Measurements from ENCODE around the gene VCAN. TPM values are rescaled to one million over a fixed set of nuclear protein-coding genes. Genes with fewer than 3 reads are reported as not detected.

The VCAN gene
- total RNA-seq, 1 experiment from 2014 or later: 0.72 TPM

- ATAC-seq: no peak
- TF ChIP-seq TCF7L2 (IDR thresholded peaks at IDR 0.05; ENCODE audit: low read depth, low read length): no peak
- TF ChIP-seq REST (IDR thresholded peaks at IDR 0.05; ENCODE audit: insufficient read depth in 1 of 2, low read depth in 2 of 2, low read length in 1 of 2): no peak
- no peak for TF ChIP-seq SIN3A (IDR thresholded peaks at IDR 0.05; ENCODE audit: borderline replicate concordance, insufficient read depth, low read depth, low read length)
- TF ChIP-seq POLR2AphosphoS5 (IDR thresholded peaks at IDR 0.05; ENCODE audit: low read depth, low read length): no peak
- no peak for TF ChIP-seq CTCF (IDR thresholded peaks at IDR 0.05)
- DNase-seq (ENCODE audit: low read depth, low spot score): no peak
- intact Hi-C loops (cut with micrococcal nuclease; ENCODE audit: unreplicated experiment) (no loop called here), in situ Hi-C loops (cut with HindIII; ENCODE audit: low pct_unique_long_range_greater_than_20kb, low sequenced_read_pairs) (no loop called here)
- H3K27ac ChIP-seq (ENCODE audit: low read length): no peak overlapping the region
- BruUV-seq (replicated peaks): no TSS peak
- CTCF ChIA-PET: no interaction called here
- no peaks in the 10 kb centered on the region for H3K4me1 ChIP-seq (ENCODE audit: control insufficient read depth, insufficient read depth, low read length)
- POLR2A ChIA-PET: interaction anchor here (0.7 kb wide), 1 partner anchor 319 kb away, joined by 5 read pairs; no protein-coding TSS in a partner anchor
- H3K36me3 ChIP-seq (ENCODE audit: control insufficient read depth, insufficient read depth, low read length): no peaks in the 10 kb centered on the region
- H3K9me3 ChIP-seq (ENCODE audit: control insufficient read depth, insufficient read depth, low read depth, low read length): no peaks in the 10 kb centered on the region
- no peak overlapping the region for H3K4me3 ChIP-seq (ENCODE audit: low read depth in 2 of 2, low read length in 2 of 2)
- peaks cover 8% of the 10 kb centered on the region for H3K27me3 ChIP-seq (ENCODE audit: control insufficient read depth, insufficient read depth, low read length)
Measured at GRCh38 chr5:83559118-83559785, 87.7 kb downstream of the VCAN start.

GRCh38 chr5:83562071-83562606, 90.6 kb downstream of the VCAN start:
- H3K4me1 ChIP-seq (ENCODE audit: control insufficient read depth, insufficient read depth, low read length): no peaks in the 10 kb centered on the region
- H3K9me3 ChIP-seq (ENCODE audit: control insufficient read depth, insufficient read depth, low read depth, low read length): no peaks in the 10 kb centered on the region
- H3K4me3 ChIP-seq (ENCODE audit: low read depth in 2 of 2, low read length in 2 of 2): no peak overlapping the region
- in situ Hi-C loops (cut with HindIII; ENCODE audit: low pct_unique_long_range_greater_than_20kb, low sequenced_read_pairs) (no loop called here), intact Hi-C loops (cut with micrococcal nuclease; ENCODE audit: unreplicated experiment) (loop anchor here (5.0 kb wide), 2 partner anchors 920 to 1210 kb away; no protein-coding TSS in a partner anchor)
- DNase-seq (ENCODE audit: low read depth, low spot score) (no peak), ATAC-seq (no peak)
- H3K36me3 ChIP-seq (ENCODE audit: control insufficient read depth, insufficient read depth, low read length): no peaks in the 10 kb centered on the region
- TF ChIP-seq SIN3A (IDR thresholded peaks at IDR 0.05; ENCODE audit: borderline replicate concordance, insufficient read depth, low read depth, low read length) (no peak), POLR2AphosphoS5 (IDR thresholded peaks at IDR 0.05; ENCODE audit: low read depth, low read length) (no peak), TCF7L2 (IDR thresholded peaks at IDR 0.05; ENCODE audit: low read depth, low read length) (no peak), REST (IDR thresholded peaks at IDR 0.05; ENCODE audit: insufficient read depth in 1 of 2, low read depth in 2 of 2, low read length in 1 of 2) (no peak), CTCF (IDR thresholded peaks at IDR 0.05) (no peak)
- no TSS peak for BruUV-seq (replicated peaks)
- ChIA-PET POLR2A (no interaction called here), CTCF (no interaction called here)
- H3K27ac ChIP-seq (ENCODE audit: low read length): no peak overlapping the region
- H3K27me3 ChIP-seq (ENCODE audit: control insufficient read depth, insufficient read depth, low read length): peaks cover 8% of the 10 kb centered on the region
